Posterior cingulate gyrus (tissue), 11 donors: ENCODE measurements around the gene PKDREJ.

ENCODE experiments used
- DNase-seq, 10 donors: peaks; one replicate each; pipeline versions ENCODE4 v3.0.0 to v3.0.0-alpha.2; 2020 to 2021; ENCODE audit warnings: mixed read lengths in 3 of 10
- intact Hi-C: fragments of 100-400 bp; cut with DNase I; formaldehyde crosslinking; loops from one replicate; pipeline ENCODE4 v1.15.1; 2023

Gene PKDREJ

DNA sequence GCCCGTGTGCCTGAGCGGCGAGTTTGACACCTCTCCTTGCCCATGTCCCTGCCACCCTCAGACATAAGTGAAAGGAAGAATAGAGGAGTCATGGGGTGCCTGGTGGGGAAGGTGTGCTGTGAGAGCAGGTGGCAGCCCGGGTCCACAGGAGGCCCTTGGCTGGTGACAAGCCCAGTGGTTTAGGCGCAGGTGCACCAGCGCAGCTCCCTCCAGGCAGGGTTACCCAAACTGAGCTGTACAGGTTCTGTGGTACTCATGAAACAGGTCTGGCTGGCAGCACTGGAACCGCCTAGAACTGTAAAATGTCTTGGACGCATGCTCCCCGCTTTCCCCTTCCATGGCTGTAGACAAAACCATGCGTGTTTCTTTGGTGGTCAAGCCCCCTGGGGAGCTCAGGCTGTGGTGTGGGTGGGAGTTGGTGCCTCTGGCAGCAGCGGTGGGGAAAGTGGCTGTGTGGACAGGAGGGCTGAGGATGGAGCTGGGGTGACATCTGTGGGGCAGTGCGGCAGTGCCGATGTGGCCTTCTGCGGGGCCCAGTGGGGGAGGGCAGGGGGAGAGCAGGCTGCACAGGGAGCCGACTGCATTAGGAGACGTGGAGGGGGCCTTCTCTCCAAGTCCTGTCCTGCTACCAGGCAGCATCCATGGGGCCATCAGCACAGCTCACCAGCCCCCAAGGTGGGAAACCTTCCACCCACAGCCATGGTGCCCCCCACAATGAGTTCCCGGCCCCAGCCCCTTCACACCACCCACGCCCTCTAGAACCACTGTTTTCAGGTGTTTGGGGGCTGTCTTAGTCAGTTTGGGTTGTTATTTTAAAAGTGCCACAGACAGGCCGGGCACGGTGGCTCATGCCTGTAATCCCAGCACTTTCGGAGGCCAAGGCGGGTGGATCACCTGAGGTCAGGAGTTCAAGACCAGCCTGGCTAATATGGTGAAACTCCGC is 28.0 kb upstream of the PKDREJ start:
- DNase-seq, result peak in 3 of 10 donors; percentile 39 to 81 (median 58)
- intact Hi-C loops, result no loop called here

DNA sequence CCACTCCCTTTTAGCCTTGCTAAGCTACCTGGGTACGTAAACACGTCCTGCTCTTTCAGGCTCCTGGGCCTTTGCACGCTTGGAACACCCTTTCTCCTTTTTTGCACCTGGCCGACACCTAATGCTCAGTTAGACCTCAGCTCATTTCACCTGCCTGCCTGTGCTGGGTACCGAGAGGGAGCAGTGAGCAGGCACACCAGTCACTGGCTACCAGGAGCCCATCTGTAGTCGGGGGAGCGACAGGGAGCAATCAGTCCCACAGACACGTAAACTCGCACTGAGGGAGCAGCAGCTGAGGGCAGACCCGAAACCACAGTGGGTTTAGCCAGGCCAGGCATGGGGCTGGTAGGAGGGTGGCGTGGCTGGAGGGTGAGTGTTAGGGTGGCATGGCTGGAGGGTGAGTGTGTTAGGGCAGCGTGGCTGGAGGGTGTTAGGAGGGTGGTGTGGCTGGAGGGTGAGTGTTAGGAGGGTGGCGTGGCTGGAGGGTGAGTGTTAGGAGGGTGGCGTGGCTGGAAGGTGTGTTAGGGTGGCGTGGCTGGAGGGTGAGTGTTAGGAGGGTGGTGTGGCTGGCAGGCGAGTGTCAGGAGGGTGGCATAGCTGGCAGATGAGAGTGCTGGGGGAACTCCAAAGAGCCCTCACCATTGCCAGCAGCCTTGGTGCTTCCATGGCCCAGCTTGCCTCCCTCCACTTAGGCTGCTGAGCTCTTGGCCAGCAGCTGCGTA is 27.1 kb upstream of the PKDREJ start:
- intact Hi-C loops, result no loop called here
- peak in 3 of 10 donors; percentile 22 to 49 (median 42) for DNase-seq

DNA sequence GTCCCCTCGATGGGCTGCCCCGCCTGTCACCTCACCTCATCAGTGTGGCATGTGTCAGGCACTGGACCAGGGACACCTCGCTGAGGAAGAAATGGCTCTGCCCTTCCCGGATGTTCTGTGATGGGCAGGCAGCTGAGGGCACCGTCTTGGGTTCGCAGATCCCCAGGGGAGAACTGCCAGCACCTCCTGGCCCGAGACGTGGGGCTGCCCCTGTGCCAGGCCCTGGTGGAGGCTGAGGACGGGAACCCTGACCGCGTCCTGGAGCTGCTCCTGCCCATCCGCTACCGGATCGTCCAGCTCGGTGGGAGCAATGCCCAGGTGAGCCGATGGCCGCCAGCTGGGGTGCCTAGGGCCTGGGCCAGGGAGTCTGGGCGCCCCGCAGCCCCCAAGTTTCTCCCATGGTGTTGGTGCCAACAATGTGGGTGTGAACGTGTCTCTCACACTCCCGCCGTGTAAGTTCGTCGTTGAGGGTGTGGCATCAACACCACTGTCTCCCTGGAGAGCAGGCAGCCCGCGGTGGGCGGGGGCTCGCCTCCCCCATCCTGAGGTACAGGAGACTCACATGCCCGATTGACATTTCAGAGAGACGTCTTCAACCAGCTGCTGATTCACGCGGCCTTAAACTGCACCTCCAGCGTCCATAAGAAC is 26.2 kb upstream of the PKDREJ start:
- DNase-seq, result peak in 3 of 10 donors; percentile 30 to 78 (median 75)
- intact Hi-C loops, result no loop called here

DNA sequence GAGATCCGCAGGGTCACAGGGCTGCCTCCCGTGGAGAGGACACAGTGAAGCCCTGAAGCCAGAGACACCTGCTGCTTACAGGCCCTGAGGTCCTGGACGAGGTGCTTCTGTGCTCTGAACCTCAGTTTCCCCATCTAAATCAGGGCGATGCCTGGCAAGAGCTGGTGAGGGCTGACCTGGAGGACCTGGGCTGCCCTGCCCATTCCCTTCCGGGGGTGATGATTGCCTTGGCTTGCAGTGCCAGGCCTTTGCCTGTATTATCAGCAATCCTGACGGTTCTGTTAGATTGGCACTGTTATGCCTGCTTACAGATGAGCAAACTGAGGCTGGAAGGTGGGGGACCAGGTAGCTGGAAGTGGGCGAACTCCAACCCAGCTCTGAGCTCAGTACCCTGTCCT is 25.7 kb upstream of the PKDREJ start:
- intact Hi-C loops, result no loop called here

DNA sequence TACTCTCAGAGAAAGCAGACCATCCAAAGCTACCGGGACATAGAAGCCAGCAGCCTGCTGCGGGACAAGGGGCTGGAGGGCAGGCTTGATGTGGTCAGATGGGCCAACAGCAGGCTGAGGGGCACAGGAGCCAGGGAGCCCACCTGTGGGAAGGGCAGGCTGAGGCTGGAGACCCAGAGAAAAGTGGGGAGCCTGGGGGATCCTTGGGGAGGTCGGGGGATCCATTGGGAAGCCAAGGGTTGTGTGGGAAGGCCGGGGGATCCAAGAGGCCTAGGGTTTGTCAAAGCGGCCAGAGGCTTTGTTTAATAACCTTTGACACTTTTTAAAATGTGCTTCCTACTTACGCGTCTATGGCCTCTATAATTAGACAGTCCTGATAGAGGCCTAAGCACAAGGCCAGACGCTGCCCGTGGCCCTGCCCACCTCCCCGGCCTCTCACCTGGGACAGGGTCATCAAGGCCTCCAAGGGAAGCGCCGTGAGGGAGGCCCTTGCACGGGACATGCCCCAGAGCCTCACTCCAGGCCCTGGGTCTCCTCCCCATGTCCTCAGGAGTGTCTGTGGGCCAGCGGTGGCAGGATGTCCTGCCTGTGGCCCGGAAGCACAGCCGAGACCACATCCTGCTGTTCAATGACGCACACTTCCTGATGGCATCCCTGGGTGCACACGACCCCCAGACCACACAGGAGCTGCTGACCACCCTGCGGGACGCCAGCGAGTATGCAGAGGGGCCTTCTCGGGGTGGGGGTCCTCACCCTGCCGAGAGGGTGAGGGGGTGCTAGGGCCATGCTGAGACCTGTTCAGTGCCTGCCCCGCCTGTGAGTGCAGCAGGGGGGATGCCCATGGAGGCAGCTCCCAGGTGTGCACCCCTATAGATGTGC is 25.0 kb upstream of the PKDREJ start:
- peak in 3 of 10 donors; percentile 63 to 75 (median 72) for DNase-seq
- intact Hi-C loops, result no loop called here

More for the DNA sequence above, 25.7 kb upstream of the PKDREJ start:
- DNase-seq, result peak in 1 of 10 donors; percentile 52

DNA sequence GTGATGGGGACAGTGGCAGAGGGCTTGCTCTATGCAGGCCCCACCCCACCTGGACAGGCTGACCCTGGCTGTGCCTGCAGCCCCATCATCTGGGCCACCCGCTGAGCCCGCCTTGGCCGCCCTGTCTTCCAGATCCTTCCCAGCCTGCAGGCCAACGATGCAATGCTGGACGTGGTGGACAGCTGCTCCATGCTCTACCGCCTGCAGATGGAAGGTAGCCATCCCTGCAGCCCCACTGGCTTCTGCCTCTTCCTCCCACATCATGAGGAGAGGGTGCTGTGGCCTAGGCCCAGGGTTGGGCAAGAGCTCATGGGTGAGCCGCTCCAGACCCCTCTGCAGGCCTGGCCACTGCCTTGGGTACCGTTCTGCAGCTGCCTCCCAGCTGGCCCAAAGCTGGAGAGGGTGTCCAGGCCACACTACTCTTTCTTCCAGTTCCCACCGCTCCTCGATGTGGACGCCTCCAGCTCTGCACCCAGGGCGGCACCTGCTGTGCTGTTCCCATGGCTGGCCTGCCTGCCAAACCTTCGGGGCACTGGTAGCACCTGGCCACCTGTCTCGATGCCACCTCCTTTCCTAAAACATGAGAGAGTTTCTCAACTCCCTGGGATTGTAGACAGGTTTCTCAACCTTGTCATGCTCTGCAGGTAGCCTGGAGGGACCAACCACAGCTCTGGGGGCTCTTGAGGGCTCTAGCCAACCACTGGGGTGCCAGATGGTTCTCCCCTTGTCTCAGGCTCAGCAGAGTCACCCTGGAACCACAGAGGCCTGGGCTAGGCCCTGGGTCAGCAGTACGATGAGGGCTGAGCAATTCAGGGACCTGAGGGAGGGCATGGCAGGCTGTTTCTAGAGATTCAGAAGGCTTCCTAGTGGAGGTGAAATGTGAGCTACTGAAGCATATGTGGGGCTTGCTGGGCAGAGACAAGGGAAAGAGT is 24.1 kb upstream of the PKDREJ start:
- peak in 3 of 10 donors; percentile 9 to 73 (median 72) for DNase-seq
- intact Hi-C loops, result no loop called here

DNA sequence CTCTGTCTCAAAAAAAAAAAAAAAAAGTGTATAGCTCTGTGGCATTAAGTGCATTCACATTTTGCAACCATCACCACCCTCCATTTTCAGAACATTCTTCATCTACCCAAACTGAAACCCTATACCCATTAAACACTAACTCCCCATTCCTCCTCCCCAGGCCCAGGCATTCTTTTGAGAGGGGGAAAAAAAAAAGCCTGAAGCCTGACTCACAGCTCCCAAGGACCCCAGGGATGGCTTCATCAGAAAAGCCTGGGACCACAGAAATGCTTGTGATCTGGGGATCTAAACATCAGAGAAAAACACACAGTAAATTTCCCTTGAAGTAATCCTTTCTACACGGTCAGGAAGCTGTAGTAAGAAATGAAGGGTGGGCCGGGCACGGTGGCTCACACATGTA is 22.9 kb upstream of the PKDREJ start:
- peak in 1 of 10 donors; percentile 55 for DNase-seq
- intact Hi-C loops, result no loop called here

DNA sequence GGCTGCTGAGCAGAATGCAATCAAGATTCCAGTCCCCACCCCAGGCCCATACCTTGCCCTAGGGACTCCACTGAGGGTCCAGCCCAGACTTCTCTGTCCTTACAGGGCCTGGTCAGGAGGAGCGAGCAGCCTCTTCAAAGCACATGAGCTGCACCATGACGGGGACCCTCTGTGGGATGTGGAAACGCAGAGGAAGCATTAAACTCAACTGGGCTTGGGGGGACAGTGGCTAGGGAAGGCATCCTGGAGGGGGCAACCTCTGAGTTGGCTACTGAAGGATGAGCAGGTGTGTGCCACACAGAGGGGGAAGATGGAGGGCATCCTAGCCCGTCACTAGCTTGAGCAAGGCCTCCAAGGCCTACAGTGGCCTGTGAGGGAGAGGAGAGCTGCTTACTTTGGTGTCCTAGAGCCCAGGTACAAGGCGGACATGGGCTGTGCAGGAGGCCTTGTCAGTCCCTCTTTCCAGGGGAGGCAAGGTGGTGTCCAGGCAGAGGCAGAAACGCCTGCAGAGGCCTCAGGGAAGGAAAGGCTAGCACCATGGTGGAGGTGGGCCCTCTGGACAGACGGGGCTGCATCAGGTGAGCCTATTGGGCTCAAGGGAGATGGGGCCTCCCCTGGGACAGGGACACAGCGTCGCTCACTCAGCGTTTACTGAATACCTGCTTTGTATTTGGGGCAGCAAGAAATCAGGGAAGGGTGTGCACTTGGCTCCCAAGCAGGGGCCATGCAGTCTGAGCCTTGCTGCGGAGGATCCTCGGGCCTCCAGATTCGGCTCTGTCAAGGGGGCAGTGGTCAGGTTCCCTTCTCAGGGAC is 18.9 kb upstream of the PKDREJ start:
- intact Hi-C loops, result no loop called here
- peak in 3 of 10 donors; percentile 25 to 75 (median 54) for DNase-seq

DNA sequence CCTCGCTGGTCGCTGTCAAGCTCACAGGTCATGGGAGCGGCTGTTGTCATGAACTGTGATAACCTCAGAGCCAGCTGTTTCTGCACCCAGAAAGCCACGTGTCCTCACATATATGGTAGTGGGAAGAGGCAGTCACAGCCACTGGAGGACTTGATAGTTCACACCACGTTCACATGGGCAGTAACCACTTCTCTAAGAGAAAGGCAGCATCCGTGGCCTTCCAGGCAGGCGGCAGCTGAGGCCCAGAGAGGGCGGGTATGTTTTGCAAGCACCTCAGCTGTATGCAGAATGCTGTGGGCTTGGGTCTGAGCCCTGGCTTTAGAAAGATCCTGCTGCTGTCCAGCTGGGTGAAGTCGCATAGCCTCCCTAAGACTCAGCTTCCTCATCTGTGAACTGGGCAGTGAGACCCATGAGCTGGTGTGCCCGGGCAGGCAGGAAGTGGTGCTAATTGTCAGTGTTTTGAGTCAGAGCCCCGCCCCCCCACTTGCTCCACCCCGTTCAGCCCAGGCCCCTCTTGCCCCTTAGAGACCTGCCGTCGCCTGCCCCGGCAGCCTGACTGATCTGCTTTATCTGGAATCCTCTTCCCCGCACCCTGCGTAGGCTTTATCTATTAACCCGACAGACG is 18.0 kb upstream of the PKDREJ start:
- peak in 6 of 10 donors; percentile 28 to 87 (median 51) for DNase-seq
- intact Hi-C loops, result no loop called here

DNA sequence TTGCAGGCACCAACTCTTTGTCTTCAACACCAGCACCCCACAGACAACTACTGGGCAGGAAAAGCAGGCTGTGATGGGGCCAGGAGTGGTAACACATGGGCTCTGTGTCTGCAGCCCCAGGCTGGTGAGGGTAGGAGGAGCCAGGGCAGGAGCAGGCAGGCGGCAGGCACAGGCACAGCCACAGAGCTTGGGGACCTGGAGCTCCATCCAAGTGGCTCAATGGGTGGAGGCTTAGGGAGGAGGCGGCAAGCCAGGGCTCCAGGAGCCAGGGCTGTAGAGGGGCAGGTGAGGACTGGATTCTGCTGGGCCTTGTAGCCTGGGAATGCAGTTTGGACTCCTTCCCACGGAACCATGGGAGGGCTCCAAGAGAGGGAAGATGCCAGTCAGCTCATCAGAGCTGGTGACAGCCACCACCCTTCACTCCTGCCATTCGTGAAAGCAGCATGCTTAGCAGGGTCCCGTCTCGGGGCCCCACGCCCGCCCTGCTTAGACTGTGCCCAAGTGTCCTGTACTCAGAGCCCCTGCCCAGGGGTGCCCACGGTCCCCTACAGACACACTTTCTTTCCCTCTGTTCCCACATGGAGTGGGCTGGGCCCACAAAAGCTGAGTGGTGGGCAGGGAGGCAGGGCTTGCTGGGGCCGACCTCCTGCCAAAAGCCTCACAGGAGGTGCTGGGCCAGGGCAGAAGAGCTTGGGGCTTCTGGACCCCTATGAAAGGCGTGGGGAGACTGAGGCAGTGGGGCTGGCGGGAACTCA is 17.1 kb upstream of the PKDREJ start:
- peak in 3 of 10 donors; percentile 60 to 80 (median 69) for DNase-seq
- intact Hi-C loops, result no loop called here

DNA sequence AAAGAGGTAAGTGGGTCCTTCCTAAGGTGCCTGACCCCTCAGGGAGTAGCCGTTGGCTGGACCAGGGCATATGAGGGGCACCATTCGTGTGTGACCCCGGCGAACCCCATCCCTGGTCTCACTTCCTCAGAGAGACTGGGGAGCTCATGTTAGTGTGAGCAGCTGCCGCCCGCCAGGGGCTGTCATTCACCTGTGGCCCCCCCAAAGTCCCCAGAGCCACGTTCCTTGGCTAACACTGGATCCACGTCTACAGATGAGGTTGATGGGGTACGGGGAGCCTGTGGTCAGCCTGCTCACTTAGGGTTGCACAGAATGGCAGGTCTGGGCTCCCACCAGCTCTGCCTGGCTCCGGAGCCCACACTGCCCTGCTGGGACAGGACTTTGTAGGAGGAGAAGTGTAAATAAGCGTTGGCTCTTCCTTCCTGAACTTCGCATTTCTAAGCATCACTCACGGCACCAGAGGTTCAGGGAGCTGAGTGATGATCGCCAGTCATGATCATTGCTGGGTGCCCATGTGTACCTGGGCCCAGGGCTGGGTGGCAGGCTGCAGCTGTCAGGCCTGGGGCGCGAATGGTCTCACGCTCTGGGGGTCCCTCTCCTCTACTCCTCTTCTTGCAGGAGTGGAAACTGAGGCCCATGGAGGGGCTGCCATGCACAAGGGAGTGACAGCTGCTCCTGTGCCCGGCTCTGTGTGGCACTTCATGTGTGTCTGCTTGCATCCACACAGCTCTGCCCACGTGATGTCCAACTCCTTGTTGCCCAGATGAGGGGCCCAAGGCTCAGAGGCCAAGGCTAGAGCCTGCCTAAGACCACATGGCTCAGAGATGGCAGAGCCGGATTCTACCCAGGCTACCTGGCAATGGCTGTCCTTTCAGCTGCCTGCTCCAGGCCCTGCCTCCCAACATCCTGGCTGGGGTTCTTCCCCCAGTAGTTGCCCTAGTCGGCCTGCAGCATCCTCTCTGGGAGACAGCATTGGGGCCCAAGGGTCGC is 15.8 kb upstream of the PKDREJ start:
- intact Hi-C loops, result no loop called here
- peak in 3 of 10 donors; percentile 57 to 71 (median 70) for DNase-seq

DNA sequence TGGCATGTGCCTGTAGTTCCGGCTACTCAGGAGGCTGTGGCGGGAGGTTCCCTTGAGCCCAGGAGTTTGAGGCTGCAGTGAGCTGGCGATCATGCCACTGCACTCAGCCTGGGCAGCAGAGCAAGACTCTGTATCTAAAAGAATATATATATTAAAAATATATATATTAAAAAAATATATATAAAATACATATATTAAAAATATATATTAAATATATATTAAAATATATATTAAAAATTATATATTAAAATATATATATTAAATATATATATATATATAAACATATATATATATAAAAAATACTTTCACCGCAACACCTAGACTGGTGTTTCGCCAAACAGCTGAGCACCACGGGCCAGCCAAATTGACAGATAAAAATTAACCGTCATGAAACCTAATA is 13.4 kb upstream of the PKDREJ start:
- peak in 1 of 10 donors; percentile 35 for DNase-seq
- intact Hi-C loops, result no loop called here

DNA sequence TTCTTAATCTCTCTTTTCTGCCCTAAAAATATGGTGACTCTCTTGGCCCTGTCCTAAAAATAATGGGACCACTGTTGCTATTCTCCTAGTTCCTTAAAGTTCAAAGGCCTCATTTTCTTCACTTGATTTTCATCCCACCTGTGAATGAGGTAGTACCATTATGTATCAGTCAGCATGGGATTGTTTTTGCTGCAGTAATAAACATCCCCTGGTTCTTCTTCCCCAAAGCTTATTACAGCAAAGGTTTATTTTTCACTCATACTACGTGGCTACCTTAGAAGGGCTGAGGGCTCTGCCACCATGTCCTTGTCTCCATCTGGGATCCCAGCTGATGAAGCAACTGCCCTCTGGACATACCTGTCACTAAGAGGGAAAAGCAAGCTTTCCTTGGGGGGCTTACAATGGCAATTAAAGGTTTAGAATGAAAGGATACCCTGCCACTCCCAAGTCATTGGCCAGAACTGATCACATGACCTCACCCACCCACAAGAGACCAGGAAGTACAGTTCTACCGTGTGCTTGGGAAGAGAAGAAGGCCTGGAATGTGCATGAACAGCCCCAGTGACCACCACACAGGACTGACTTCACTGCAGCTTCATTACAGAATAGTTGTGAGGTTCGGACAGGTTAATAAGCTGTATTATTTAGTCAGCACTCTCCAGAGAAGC is 12.4 kb upstream of the PKDREJ start:
- DNase-seq, result no peak
- intact Hi-C loops, result no loop called here

DNA sequence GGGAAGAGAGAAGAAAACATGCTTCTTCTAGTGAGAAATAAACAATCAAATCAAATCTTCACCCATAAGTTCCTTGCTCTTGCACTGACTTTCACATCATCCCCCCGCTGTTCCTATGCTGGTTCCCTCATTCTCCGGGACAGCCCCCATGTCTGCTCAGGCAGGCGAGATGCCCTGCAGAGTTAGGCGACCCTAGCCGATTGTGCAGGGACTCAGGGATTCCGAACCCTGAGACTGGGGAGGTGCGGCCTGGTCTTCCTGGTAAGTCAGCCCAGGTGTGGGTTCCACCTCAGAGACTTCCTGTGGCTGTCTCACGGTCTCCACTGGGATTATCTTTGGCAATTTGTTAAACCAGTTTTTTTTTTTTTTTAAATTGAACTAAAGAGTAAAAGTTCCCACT is 11.2 kb upstream of the PKDREJ start:
- intact Hi-C loops, result no loop called here
- DNase-seq, result peak in 2 of 10 donors; percentile 33 to 39
